Epithelial cell of proximal tubule (primary cell): ENCODE measurements around the gene HCK. TPM values are rescaled to one million over a fixed set of nuclear protein-coding genes. Genes with fewer than 3 reads are reported as not detected.

ENCODE experiments used
- DNase-seq: peaks from one replicate; pipeline ENCODE4 v3.0.0-alpha.2; 2011; ENCODE audit warnings: low read depth
- H3K4me3 ChIP-seq: 2 replicates; pipeline ENCODE4 v1.5.1; 2011; ENCODE audit warnings: low read depth, mild to moderate bottlenecking, low read length
- CTCF ChIP-seq: conservative IDR thresholded peaks from 2 replicates; pipeline ENCODE4 v1.5.1; 2012; ENCODE audit warnings: low read depth, mild to moderate bottlenecking, low read length
- total RNA-seq: library from RNA; depleted of rRNA; stranded (reverse); fragments of >200 nt; gene quantifications from 2 replicates; pipeline ENCODE4 v1.2.3, GENCODE V29; 2015

The HCK gene
- total RNA-seq, 1 donor from 2014 or later = not detected

- no peak overlapping the region for H3K4me3 ChIP-seq
- no peak for TF ChIP-seq CTCF
- no peak for DNase-seq
These were observed 27.6 kb downstream of the HCK start for GRCh38 chr20:32079655-32080109.

GRCh38 chr20:32080783-32081182 is 28.7 kb downstream of the HCK start:
- DNase-seq = no peak
- no peak overlapping the region for H3K4me3 ChIP-seq
- no peak for TF ChIP-seq CTCF

GRCh38 chr20:32083469-32083868 is 31.4 kb downstream of the HCK start:
- DNase-seq = no peak
- H3K4me3 ChIP-seq = no peak overlapping the region
- no peak for TF ChIP-seq CTCF

- DNase-seq = no peak
- TF ChIP-seq CTCF = no peak
- H3K4me3 ChIP-seq = no peak overlapping the region
These were observed 35.0 kb downstream of the HCK start for GRCh38 chr20:32087070-32087469.

GRCh38 chr20:32088759-32089158 is 36.7 kb downstream of the HCK start:
- TF ChIP-seq CTCF = no peak
- no peak overlapping the region for H3K4me3 ChIP-seq
- DNase-seq = no peak

- TF ChIP-seq CTCF = no peak
- H3K4me3 ChIP-seq = no peak overlapping the region
- DNase-seq = no peak
These were observed 37.8 kb downstream of the HCK start for GRCh38 chr20:32089637-32090362.

- TF ChIP-seq CTCF = peak; percentile 88
- no peak for DNase-seq
- no peak overlapping the region for H3K4me3 ChIP-seq
These were observed 39.9 kb downstream of the HCK start for GRCh38 chr20:32091888-32092346.
